H1 (cell line): ENCODE data around the gene HECTD4. TPM values are rescaled to one million over a fixed set of nuclear protein-coding genes. Genes with fewer than 3 reads are reported as not detected.

Experiments
- GABPA ChIP-seq: IDR thresholded peaks from 2 replicates; pipeline ENCODE4 v1.6.1; 2011; ENCODE audit warnings: mild to moderate bottlenecking, low read length, moderate library complexity, borderline replicate concordance; ENCODE audit not compliant: insufficient read depth
- KDM1A ChIP-seq: fragments of 200-600, 300-600 bp; sonication (generic); IDR thresholded peaks from 2 replicates; pipeline ENCODE4 v1.7.1; 2016; ENCODE audit warnings: mild to moderate bottlenecking, low read length, borderline replicate concordance
- KDM5A ChIP-seq: fragments of 200-600 bp; IDR thresholded peaks from 2 replicates; pipeline ENCODE4 v1.7.1; 2012; ENCODE audit warnings: mild to moderate bottlenecking, low read length, inconsistent platforms, mixed read lengths
- NANOG ChIP-seq: IDR thresholded peaks from 2 replicates; pipeline ENCODE4 v1.6.1; 2011; ENCODE audit warnings: low read length, low read depth, mild to moderate bottlenecking, inconsistent platforms; ENCODE audit not compliant: insufficient read depth, poor library complexity, severe bottlenecking
- RXRA ChIP-seq: IDR thresholded peaks from 2 replicates; pipeline ENCODE4 v1.6.1; 2011; ENCODE audit warnings: low read depth, mild to moderate bottlenecking, low read length, moderate library complexity; ENCODE audit not compliant: insufficient read depth
- SIN3A ChIP-seq, 2 experiments: IDR thresholded peaks in 1 of 2; conservative IDR thresholded peaks in 1 of 2; 2 replicates each; pipeline ENCODE4 v1.6.1; 2011 to 2012; ENCODE audit warnings: low read length in 2 of 2, improper control_type of control experiment in 1 of 2, low read depth in 1 of 2, mild to moderate bottlenecking in 1 of 2
- SIX5 ChIP-seq: IDR thresholded peaks from 2 replicates; pipeline ENCODE4 v1.6.1; 2011; ENCODE audit warnings: mild to moderate bottlenecking, low read depth, low read length
- SUZ12 ChIP-seq: fragments of 200-600 bp; sonication (generic); IDR thresholded peaks from 2 replicates; pipeline ENCODE4 v1.6.1; 2012; ENCODE audit warnings: mild to moderate bottlenecking, inconsistent platforms, low read length, moderate library complexity, mixed read lengths
- YY1 ChIP-seq: IDR thresholded peaks from 2 replicates; pipeline ENCODE4 v1.6.1; 2011; ENCODE audit warnings: low read depth, mild to moderate bottlenecking, low read length
- polyA plus RNA-seq, 7 experiments: library from polyadenylated mRNA; depleted of rRNA in 3 of 7; stranded (reverse) in 5 of 7; unstranded in 2 of 7; fragments of >200 nt in 5 of 7; fragments of 200-250 nt in 2 of 7; gene quantifications; 1 replicate in 5 of 7; 2 replicates in 1 of 7; 4 replicates in 1 of 7; pipeline versions ENCODE4 v1.2.1 to v1.2.3, GENCODE V29; 2011 to 2013; ENCODE audit warnings: missing spikeins in 2 of 7, mixed read lengths in 2 of 7
- total RNA-seq: library from RNA; stranded (reverse); fragmentation: NEBNext Ultra II Directional; extraction: Animal tissue kit (Norgen Biotek cat#: 25700); gene quantifications from 2 replicates; pipeline ENCODE4 v1.2.1, GENCODE V29; 2021
- TF ChIP-seq, protein P1 (sequence below): IDR thresholded peaks from 2 replicates; pipeline ENCODE4 v1.6.1; 2012; ENCODE audit warnings: inconsistent platforms

Gene HECTD4
- total and polyA plus RNA-seq, 2 of the 8 experiments (the other 6 are each of a cell fraction or from before 2014, with no cell fraction given) = 6.5 to 33.7 TPM

DNA sequence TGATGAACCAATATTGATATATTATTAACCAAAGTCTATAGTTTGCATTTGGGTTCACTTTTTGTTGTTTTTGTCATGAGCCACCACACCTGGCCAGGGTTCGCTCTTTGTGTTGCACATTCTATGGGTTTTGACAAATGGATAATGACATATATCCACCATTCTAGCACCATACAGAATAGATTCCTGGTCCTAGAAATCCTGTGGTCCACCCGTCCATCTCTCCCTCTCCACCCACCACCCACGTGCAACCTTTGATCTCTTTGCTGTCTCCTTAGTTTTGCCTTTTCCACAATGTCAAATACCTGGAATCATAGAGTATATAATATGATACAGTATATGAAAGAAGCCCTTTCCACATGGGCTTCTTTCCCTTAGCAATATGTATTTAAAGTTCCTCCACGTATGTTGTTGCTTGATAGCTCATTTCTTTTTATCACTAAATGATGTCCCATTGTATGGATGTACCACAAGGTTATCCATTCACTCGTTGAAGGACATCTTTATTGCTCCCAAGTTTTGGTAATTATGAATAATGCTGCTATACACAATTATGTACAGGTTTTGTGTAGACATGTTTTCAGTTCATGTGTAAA, 19.8 kb upstream of the HECTD4 start (continued):
- no peak for TF ChIP-seq SIX5
- TF ChIP-seq, protein P1, sequence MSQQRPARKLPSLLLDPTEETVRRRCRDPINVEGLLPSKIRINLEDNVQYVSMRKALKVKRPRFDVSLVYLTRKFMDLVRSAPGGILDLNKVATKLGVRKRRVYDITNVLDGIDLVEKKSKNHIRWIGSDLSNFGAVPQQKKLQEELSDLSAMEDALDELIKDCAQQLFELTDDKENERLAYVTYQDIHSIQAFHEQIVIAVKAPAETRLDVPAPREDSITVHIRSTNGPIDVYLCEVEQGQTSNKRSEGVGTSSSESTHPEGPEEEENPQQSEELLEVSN = no peak
- no peak for TF ChIP-seq KDM1A
- TF ChIP-seq RXRA = no peak
- TF ChIP-seq GABPA = no peak
- no peak for TF ChIP-seq KDM5A
- no peak for TF ChIP-seq SUZ12
- no peak for TF ChIP-seq YY1
- TF ChIP-seq NANOG = no peak
- no peak for TF ChIP-seq SIN3A (conservative IDR thresholded peaks at IDR 0.05 in 1 of 2, IDR thresholded peaks at IDR 0.05 in 1 of 2; ENCODE audit: low read depth in 1 of 2, low read length in 2 of 2)
